ENCODE data around the gene NEK10. TPM values are rescaled to one million over a fixed set of nuclear protein-coding genes. Genes with fewer than 3 reads are reported as not detected.

NEK10 gene
- total and polyA plus RNA-seq, 2 of the 13 experiments (the other 11 are each of a cell fraction or from before 2014, with no cell fraction given): 2.8 to 14.2 TPM

DNA sequence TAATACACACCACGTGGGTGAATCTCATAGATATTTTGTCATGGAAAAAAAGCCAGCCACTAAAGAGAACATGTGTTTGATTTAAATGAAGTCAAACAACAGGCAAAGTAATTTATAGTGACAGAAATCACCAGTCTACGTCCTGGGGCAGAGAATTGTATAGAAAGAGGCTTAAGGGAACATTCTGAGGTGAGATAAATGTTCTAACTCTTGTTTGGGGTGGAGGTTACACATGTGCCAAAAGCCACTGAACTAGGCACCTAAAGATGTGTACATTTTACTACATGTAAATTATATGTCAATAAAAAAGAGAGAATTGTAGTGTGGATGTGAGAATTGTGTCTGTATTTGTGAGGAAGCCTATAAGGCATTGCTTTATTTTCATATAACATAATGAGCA is 184.9 kb downstream of the NEK10 start (continued):
- TF ChIP-seq SOX13 (IDR thresholded peaks at IDR 0.05): no peak
- no peak for TF ChIP-seq SOX13 (CRISPR knock-in tag; conservative IDR thresholded peaks at IDR 0.05 in 1 of 2, IDR thresholded peaks at IDR 0.05 in 1 of 2)
- TF ChIP-seq ELF4 (CRISPR knock-in tag; IDR thresholded peaks at IDR 0.05; ENCODE audit: borderline replicate concordance): no peak
- TF ChIP-seq, protein P1, sequence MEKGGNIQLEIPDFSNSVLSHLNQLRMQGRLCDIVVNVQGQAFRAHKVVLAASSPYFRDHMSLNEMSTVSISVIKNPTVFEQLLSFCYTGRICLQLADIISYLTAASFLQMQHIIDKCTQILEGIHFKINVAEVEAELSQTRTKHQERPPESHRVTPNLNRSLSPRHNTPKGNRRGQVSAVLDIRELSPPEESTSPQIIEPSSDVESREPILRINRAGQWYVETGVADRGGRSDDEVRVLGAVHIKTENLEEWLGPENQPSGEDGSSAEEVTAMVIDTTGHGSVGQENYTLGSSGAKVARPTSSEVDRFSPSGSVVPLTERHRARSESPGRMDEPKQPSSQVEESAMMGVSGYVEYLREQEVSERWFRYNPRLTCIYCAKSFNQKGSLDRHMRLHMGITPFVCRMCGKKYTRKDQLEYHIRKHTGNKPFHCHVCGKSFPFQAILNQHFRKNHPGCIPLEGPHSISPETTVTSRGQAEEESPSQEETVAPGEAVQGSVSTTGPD (CRISPR knock-in tag; IDR thresholded peaks at IDR 0.05): no peak
- TF ChIP-seq, protein P2, sequence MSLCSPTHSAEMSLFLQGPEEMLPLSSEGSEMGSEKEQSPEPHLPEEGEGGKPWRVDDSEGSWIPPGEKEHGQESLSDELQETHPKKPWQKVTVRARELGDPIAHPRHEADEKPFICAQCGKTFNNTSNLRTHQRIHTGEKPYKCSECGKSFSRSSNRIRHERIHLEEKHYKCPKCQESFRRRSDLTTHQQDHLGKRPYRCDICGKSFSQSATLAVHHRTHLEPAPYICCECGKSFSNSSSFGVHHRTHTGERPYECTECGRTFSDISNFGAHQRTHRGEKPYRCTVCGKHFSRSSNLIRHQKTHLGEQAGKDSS (CRISPR knock-in tag; IDR thresholded peaks at IDR 0.05; ENCODE audit: borderline replicate concordance, low read depth): no peak
- no peak for TF ChIP-seq HOXA5 (CRISPR knock-in tag; IDR thresholded peaks at IDR 0.05)
- TF ChIP-seq ELF1 (CRISPR knock-in tag; IDR thresholded peaks at IDR 0.05): no peak

DNA sequence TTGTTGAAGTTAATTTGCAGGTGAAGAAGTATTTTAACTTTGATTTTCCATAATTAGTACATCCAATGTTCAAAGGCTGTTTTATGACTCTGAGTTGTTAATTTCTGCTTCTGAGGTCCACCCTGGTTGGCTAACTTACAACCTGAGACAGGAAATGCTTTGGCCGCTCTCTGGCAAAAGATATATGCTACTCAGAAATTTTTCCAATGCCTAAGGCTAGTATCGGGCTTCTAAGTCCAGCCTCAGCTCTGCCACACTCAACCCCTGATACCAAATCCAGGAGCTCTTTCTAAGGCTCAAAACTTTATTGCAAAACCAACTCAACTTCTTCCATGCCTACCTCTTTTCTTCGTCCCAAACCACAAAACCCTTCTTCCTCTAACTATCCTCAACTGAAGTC is 192.9 kb downstream of the NEK10 start:
- intact Hi-C loops (cut with micrococcal nuclease; ENCODE audit: unreplicated experiment): no loop called here
- DNase-seq (ENCODE audit: low spot score) (no peak), ATAC-seq (no peak), FAIRE-seq (no peak)
- WGBS (ENCODE audit: low lambda C conversion rate): 92% methylated on average over 3 of the region's 3 CpGs
- H3K4me1 ChIP-seq (ENCODE audit: insufficient read depth, low read length): no peaks in the 10 kb centered on the region
- ChIA-PET CTCF (ENCODE audit: low intra/inter-chr PET ratio, low total read pairs) (no interaction called here), POLR2A (no interaction called here)
- no peaks in the 10 kb centered on the region for H4K20me1 ChIP-seq (ENCODE audit: insufficient read depth, low read length)
- no TSS peak for BruUV-seq (replicated peaks)
- H3K4me2 ChIP-seq (ENCODE audit: low read depth, low read length): no peak overlapping the region
- no peak overlapping the region for H2AFZ ChIP-seq (ENCODE audit: low read length)
- no peak overlapping the region for H3K27ac ChIP-seq (ENCODE audit: extremely low read length, insufficient read depth, low read length)
- no peaks in the 10 kb centered on the region for H3K36me3 ChIP-seq (replicated peaks in 1 of 2; ENCODE audit: control insufficient read depth in 1 of 2, insufficient read depth in 2 of 2, low read length in 2 of 2)
- in situ Hi-C loops (cut with HindIII; ENCODE audit: extremely low pct_ligation_motif_present, low pct_unique_long_range_greater_than_20kb): no loop called here
- H3K4me3 ChIP-seq (replicated peaks in 1 of 3; ENCODE audit: insufficient read depth in 1 of 3, low read depth in 2 of 3, low read length in 3 of 3): no peak overlapping the region
- no peak overlapping the region for H3K9ac ChIP-seq (ENCODE audit: insufficient read depth, low read depth, low read length)
- H3K27me3 ChIP-seq (ENCODE audit: control insufficient read depth in 1 of 2, insufficient read depth in 2 of 2, low read length in 2 of 2): no peaks in the 10 kb centered on the region
- no peaks in the 10 kb centered on the region for H3K79me2 ChIP-seq (ENCODE audit: insufficient read depth, low read length)
- H3K9me3 ChIP-seq (ENCODE audit: low read length): no peaks in the 10 kb centered on the region
- TF ChIP-seq ZNF460 (CRISPR knock-in tag; IDR thresholded peaks at IDR 0.05; ENCODE audit: borderline replicate concordance) (no peak), RFX3 (CRISPR knock-in tag; IDR thresholded peaks at IDR 0.05) (no peak), FOXO1 (CRISPR knock-in tag; IDR thresholded peaks at IDR 0.05) (no peak), PTBP1 (IDR thresholded peaks at IDR 0.05; ENCODE audit: low read depth, low read length, poor library complexity, severe bottlenecking) (no peak)
- TF ChIP-seq, protein P3, sequence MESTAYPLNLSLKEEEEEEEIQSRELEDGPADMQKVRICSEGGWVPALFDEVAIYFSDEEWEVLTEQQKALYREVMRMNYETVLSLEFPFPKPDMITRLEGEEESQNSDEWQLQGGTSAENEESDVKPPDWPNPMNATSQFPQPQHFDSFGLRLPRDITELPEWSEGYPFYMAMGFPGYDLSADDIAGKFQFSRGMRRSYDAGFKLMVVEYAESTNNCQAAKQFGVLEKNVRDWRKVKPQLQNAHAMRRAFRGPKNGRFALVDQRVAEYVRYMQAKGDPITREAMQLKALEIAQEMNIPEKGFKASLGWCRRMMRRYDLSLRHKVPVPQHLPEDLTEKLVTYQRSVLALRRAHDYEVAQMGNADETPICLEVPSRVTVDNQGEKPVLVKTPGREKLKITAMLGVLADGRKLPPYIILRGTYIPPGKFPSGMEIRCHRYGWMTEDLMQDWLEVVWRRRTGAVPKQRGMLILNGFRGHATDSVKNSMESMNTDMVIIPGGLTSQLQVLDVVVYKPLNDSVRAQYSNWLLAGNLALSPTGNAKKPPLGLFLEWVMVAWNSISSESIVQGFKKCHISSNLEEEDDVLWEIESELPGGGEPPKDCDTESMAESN (CRISPR knock-in tag; conservative IDR thresholded peaks at IDR 0.05): no peak
- TF ChIP-seq, protein P4, sequence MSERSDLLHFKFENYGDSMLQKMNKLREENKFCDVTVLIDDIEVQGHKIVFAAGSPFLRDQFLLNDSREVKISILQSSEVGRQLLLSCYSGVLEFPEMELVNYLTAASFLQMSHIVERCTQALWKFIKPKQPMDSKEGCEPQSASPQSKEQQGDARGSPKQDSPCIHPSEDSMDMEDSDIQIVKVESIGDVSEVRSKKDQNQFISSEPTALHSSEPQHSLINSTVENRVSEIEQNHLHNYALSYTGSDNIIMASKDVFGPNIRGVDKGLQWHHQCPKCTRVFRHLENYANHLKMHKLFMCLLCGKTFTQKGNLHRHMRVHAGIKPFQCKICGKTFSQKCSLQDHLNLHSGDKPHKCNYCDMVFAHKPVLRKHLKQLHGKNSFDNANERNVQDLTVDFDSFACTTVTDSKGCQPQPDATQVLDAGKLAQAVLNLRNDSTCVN (CRISPR knock-in tag; IDR thresholded peaks at IDR 0.05; ENCODE audit: borderline replicate concordance): no peak
- TF ChIP-seq, protein P5, sequence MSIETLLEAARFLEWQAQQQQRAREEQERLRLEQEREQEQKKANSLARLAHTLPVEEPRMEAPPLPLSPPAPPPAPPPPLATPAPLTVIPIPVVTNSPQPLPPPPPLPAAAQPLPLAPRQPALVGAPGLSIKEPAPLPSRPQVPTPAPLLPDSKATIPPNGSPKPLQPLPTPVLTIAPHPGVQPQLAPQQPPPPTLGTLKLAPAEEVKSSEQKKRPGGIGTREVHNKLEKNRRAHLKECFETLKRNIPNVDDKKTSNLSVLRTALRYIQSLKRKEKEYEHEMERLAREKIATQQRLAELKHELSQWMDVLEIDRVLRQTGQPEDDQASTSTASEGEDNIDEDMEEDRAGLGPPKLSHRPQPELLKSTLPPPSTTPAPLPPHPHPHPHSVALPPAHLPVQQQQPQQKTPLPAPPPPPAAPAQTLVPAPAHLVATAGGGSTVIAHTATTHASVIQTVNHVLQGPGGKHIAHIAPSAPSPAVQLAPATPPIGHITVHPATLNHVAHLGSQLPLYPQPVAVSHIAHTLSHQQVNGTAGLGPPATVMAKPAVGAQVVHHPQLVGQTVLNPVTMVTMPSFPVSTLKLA (IDR thresholded peaks at IDR 0.05): no peak
- TF ChIP-seq, protein P6, sequence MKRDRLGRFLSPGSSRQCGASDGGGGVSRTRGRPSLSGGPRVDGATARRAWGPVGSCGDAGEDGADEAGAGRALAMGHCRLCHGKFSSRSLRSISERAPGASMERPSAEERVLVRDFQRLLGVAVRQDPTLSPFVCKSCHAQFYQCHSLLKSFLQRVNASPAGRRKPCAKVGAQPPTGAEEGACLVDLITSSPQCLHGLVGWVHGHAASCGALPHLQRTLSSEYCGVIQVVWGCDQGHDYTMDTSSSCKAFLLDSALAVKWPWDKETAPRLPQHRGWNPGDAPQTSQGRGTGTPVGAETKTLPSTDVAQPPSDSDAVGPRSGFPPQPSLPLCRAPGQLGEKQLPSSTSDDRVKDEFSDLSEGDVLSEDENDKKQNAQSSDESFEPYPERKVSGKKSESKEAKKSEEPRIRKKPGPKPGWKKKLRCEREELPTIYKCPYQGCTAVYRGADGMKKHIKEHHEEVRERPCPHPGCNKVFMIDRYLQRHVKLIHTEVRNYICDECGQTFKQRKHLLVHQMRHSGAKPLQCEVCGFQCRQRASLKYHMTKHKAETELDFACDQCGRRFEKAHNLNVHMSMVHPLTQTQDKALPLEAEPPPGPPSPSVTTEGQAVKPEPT (CRISPR knock-in tag; IDR thresholded peaks at IDR 0.05; ENCODE audit: low read depth): no peak

All from HepG2 (cell line).